ENCODE results near the gene RASGEF1C. TPM values are rescaled to one million over a fixed set of nuclear protein-coding genes. Genes with fewer than 3 reads are reported as not detected.
A peak's percentile ranks its signal among the peaks of the same experiment; 100 is the strongest.

Gene RASGEF1C
- total RNA-seq, 1 donor from 2014 or later = not detected

DNA sequence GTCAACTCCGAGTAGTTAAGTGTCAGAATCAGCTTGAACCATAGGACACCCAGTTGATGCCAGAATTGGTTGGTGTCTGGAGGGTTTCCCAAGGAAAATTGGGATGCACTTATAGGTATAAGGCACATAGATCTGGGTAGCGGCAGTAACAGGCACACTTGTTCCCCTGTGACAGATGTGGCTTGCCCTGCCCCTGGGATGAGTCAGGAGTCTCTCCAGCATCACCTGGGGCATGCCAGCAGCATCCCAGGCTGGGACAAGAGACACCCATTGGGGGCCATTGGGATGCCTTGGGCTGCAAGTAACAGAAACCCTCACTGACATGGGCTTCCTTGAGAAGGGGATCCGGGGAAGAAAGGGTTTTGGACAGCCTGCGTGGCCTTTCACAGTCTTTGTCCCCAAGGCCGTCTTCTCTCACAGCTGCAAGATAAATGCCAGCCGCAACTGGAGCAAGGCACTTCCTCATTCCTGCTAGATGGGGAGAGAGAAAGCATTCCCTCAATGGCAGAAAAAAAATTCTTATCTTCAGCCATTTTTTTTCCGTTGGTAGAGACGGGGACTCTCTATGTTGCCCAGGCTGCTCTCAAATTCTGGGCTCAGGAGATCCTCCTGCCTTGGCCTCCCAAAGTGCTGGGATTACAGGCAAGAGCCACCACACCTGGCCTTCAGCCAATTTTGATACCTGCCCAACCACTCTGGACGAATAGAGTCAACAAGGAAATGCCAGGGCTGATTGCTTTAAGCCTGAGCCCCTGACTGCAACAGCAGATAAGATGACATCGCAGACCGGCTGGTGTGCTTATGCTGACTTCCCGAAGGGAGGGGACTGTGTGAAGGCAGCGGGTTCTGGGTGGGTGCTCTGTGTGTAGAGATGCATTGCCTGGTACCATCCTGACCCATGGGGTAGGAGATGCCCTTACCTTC lies 124.1 kb downstream of the RASGEF1C start:
- H3K36me3 ChIP-seq = no peaks in the 10 kb centered on the region
- TF ChIP-seq, protein P1, sequence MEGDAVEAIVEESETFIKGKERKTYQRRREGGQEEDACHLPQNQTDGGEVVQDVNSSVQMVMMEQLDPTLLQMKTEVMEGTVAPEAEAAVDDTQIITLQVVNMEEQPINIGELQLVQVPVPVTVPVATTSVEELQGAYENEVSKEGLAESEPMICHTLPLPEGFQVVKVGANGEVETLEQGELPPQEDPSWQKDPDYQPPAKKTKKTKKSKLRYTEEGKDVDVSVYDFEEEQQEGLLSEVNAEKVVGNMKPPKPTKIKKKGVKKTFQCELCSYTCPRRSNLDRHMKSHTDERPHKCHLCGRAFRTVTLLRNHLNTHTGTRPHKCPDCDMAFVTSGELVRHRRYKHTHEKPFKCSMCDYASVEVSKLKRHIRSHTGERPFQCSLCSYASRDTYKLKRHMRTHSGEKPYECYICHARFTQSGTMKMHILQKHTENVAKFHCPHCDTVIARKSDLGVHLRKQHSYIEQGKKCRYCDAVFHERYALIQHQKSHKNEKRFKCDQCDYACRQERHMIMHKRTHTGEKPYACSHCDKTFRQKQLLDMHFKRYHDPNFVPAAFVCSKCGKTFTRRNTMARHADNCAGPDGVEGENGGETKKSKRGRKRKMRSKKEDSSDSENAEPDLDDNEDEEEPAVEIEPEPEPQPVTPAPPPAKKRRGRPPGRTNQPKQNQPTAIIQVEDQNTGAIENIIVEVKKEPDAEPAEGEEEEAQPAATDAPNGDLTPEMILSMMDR (IDR thresholded peaks at IDR 0.05) = no peak
- H3K27me3 ChIP-seq (ENCODE audit: low read depth) = no peaks in the 10 kb centered on the region
- H3K27ac ChIP-seq = no peak overlapping the region
- H3K9me3 ChIP-seq = no peaks in the 10 kb centered on the region
- ATAC-seq (peak; percentile 64 to 79), DNase-seq (peak; percentile 64)
- intact Hi-C loops (cut with DNase I) = no loop called here
- peaks cover 9% of the 10 kb centered on the region for H3K4me1 ChIP-seq
- H3K4me3 ChIP-seq = no peak overlapping the region

DNA sequence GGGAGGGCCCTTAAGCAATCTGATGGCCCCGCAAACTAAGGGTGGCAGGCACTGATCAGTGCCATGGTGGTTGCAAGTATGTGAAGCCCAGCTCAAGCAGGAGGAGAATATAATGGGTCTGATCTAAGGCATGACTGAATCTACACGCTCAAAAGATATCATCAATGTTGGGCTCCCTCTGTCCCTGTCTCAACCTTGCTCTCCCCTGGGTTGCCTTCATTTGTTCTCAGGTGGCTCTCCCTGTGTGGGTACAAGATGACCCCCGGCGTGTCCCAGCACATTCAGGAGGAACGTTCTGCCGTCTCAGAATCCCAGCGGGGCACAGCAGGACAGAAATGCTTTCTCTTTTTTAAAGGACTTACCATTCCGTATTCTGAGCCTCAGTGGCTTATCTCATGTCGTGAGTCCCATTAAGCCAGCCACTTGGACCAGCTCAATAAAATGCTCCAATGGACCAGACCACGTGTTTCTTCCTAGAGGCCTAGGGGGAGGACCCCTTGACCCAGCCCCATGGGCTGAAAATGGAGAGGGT lies 125.4 kb downstream of the RASGEF1C start:
- H3K27ac ChIP-seq = no peak overlapping the region
- DNase-seq (no peak), ATAC-seq (no peak)
- intact Hi-C loops (cut with DNase I) = no loop called here
- no peaks in the 10 kb centered on the region for H3K36me3 ChIP-seq
- H3K4me3 ChIP-seq = no peak overlapping the region
- no peaks in the 10 kb centered on the region for H3K9me3 ChIP-seq
- TF ChIP-seq, protein P1 (IDR thresholded peaks at IDR 0.05) = no peak
- no peaks in the 10 kb centered on the region for H3K27me3 ChIP-seq (ENCODE audit: low read depth)
- peaks cover 9% of the 10 kb centered on the region for H3K4me1 ChIP-seq

DNA sequence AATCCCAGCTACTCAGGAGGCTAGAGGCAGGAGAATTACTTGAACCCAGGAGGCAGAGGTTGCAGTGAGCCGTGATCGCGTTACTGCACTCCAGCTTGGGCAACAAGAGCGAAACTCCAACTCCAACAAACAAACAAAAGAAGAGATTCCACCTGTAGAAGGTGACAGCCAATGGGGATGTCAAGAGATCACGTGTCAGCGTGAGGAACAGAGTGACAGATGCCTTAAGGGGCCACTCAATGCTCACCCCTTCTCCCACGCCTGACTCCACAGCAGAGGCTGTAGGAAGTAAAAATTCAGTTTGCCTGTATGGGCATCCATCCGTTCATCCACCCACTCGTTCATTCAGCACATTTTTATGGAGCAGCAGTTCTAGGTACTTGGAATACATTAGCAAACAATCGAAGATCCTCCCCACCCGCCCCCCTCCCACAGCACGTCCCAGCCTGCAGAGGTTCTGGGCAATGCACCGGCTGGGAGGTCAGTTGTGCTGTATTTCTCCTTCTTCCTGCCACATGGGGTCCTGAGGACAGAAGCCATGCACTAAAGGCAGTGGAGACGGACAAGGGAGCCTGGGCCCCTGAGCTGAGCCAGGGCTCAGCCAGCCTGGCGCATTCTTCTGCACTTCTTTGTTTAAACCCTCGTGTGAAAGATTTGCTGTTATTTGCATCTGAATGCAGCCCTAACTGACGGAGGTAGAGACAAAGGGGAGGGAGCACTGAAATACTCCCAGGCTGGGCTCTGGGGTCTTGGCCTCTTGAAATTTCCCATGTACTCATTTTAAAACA lies 126.2 kb downstream of the RASGEF1C start:
- ATAC-seq = no peak
- Histone ChIP-seq H3K27ac (no peak overlapping the region), H3K4me1 (peaks cover 9% of the 10 kb centered on the region), H3K4me3 (no peak overlapping the region), H3K27me3 (ENCODE audit: low read depth) (no peaks in the 10 kb centered on the region), H3K36me3 (no peaks in the 10 kb centered on the region), H3K9me3 (no peaks in the 10 kb centered on the region)
- TF ChIP-seq, protein P1 (IDR thresholded peaks at IDR 0.05) = no peak
- intact Hi-C loops (cut with DNase I) = no loop called here
- no peak for DNase-seq

DNA sequence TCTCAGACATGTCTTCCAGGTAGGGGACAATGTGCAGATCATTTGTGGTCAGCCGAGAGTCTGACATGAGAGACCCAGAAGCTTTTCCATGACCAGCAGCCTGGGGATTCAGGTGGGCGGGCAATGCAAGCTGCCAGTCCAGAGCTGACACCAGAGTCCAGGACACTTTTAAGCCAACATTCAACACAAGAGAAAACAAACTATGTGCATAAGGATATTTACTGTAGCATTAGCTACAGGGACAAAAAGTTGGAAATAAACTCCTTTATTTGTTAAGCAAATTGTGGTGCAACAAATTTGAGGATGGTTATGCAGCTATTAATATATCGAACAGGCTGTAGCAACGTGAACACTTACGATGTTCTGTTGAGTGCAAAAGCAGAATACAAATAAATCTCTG lies 127.5 kb downstream of the RASGEF1C start:
- intact Hi-C loops (cut with DNase I) = no loop called here
- no peak for DNase-seq
- H3K36me3 ChIP-seq = no peaks in the 10 kb centered on the region
- TF ChIP-seq, protein P1 (IDR thresholded peaks at IDR 0.05) = no peak
- H3K9me3 ChIP-seq = no peaks in the 10 kb centered on the region
- no peaks in the 10 kb centered on the region for H3K27me3 ChIP-seq (ENCODE audit: low read depth)
- no peak for ATAC-seq
- H3K4me1 ChIP-seq = peaks cover 9% of the 10 kb centered on the region
- no peak overlapping the region for H3K27ac ChIP-seq
- no peak overlapping the region for H3K4me3 ChIP-seq

DNA sequence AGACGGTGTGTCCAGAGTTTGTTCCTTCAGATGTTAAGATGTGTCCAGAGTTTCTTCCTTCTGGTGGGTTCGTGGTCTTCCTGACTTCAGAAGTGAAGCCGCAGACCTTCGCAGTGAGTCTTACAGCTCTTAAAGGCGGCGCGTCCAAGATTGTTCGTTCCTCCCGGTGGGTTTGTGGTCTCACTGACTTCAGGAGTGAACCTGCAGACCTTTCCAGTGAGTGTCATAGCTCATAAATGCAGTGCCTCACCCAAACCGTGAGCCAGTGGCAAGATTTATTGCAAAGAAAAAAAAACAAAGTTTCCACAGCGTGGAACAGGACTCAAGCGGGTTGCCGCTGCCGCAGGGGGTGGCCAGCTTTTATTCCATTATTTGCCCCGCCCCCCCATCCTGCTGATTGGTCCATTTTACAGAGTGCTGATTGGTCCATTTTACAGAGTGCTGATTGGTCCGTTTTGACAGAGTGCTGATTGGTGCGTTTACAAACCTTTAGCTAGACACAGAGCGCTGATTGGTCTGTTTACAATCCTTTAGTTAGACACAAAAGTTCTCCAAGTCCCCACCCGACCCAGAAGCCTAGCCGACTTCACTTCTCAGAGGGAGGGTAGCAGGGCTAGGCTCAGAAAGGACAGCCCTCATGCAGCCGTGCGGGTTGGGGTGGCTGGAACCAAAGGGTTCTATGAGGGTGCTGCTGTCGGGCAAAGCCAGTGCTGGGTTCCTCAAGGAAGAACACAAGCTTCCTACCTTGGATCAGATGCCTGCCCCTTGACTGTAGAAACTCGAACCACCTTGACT lies 128.3 kb downstream of the RASGEF1C start:
- no peak for ATAC-seq
- no peaks in the 10 kb centered on the region for H3K27me3 ChIP-seq (ENCODE audit: low read depth)
- peaks cover 7% of the 10 kb centered on the region for H3K4me1 ChIP-seq
- no peaks in the 10 kb centered on the region for H3K9me3 ChIP-seq
- intact Hi-C loops (cut with DNase I) = no loop called here
- no peak overlapping the region for H3K4me3 ChIP-seq
- no peak overlapping the region for H3K27ac ChIP-seq
- DNase-seq = no peak
- H3K36me3 ChIP-seq = no peaks in the 10 kb centered on the region
- TF ChIP-seq, protein P1 (IDR thresholded peaks at IDR 0.05) = no peak

Measured in lower lobe of right lung (tissue), 2 donors.